NCI-H2029 (cell line): ENCODE data around the gene ZFP36L2.
"Not testable (repeated sequence)": the region's sequence is repeated elsewhere in the genome, so short reads cannot be mapped to it uniquely, and the experiment has no call there.

Experiments
- DNase-seq: peaks from one replicate; lab custom pipeline; 2025; lab: John Stamatoyannopoulos, UW

ZFP36L2 gene

GRCh38 chr2:43207553-43208300 is 18.7 kb downstream of the ZFP36L2 start:
- DNase-seq: no peak

- no peak for DNase-seq
Measured at GRCh38 chr2:43206602-43207001, 19.8 kb downstream of the ZFP36L2 start.

DNA sequence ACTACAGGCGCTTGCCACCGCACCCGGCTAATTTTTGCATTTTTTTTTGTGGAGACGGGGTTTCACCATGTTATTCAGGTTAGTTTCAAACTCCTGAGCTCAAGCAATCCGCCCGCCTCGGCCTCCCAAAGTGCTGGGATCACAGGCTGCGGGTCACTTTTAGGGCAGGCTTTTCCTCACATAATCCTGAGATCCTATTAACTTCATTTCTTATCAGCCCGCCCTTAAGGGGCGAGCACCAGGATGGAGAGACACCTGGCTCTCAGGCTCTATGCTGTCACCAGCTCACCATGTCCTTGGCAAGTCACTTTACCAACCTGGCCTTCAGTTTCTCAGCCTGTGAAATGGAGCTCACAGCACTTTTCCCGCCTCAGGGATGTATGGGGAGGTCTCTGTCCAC is 23.0 kb downstream of the ZFP36L2 start:
- DNase-seq: no peak

- no peak for DNase-seq
Measured at GRCh38 chr2:43202289-43202688, 24.1 kb downstream of the ZFP36L2 start.

DNA sequence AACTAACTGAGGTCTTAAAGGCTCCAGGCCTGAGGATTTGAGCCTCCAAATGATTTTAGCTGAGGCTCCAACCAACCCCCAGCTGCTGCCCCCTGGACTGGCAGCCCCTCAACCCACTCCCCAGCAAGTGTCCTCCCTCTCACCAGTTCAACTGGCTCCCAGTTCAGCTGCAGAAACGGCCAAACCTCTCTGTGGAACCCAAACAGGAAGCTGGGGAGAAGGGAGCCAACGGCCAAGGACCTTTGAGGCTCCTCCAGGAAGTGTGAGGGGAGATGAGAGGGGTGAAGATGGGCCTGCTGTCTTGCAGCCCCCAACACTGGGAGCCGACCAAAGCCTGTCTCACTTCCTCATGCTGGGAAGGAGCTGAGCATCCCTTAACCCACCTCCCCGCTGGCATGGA is 24.9 kb downstream of the ZFP36L2 start:
- no peak for DNase-seq

GRCh38 chr2:43201016-43201415 is 25.4 kb downstream of the ZFP36L2 start:
- no peak for DNase-seq

DNA sequence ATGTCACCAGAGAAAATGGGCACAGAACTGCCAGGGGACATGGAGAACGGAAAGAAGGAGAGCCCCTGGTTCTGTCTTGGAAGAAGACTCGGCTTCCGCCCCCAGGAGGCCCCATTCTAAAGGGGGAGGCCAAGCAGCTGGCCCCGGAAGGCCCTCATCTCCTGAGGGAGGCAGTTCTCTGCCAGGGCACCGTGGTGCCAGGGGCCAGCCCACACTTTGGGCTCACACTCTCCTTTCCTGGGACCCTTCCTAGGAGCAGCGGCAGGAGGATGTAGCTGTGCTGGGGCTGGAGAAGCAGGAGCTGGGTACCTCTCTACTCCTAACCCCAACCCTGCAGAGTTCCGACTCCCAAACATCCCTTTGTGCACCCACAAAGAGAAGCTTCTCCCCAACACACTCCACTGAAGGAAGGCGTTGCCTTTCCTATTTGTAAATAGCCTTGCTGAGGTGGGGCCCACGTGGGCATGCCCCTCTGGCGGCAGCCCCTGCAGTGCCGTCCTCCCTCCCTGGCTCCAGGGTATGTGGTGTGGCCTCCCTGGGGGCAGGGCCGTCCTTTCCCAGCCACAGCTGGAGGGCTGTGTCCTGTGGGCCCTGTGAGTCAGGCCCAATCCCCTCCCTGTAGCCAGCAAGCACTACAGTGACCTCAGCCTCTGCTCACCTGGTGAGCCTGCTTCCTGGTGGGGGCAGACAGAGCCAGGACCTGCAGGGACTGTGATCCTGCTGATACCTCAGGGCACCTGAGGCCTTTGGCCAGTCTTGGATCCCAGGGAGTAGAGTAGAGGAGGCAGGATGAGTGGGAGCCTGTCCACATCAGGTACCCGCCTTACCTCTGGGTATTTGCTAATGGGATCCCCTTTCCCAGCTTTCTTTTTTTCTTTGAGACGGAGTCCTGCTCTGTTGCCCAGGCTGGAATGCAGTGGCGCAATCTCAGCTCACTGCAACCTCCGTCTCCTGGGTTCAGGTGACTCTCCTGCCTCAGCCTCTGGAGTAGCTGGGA is 26.6 kb downstream of the ZFP36L2 start:
- no peak for DNase-seq

GRCh38 chr2:43198263-43198662 is 28.1 kb downstream of the ZFP36L2 start:
- no peak for DNase-seq

GRCh38 chr2:43197588-43197896 is 28.9 kb downstream of the ZFP36L2 start:
- DNase-seq: no peak

DNA sequence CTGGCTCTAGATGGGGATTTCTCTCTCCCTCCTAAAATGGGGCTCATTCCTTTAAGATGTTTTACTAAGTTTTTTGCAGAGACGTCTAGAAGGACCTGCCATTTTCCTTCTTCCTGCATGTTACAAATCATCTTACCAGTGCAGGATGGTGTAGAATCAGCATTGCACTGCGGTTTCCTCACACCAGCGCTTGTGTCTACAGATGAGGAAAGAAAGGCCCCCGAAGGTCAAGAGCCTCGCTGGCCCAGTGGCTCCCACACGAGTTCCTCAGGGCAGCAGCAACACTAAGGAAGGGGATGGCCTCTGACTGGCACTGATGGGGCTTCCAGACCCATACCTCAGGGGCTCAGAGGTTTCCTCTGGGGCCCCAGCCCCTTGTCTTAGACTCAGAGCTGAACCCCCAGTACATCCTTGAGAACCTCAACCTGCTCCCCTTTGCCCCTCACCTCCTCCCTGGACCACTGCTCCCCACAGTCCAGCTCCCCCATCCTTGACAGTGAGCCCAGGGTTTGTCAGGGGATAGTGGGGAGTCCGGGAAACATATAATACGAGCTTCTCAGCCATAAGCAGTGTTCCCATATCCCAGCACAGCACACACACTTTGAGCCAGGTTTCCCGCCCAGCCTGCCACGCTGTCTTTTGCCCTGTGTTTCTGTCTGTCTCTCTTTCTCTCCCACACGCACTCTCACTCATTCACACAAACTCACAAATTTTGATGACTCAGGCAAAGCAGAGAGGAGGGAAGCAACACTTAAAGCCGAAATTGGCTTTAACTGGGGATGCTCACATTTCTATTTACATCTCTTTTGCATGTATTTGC is 29.4 kb downstream of the ZFP36L2 start:
- DNase-seq: no peak

GRCh38 chr2:43194121-43194869 is 32.1 kb downstream of the ZFP36L2 start:
- DNase-seq: no peak

DNA sequence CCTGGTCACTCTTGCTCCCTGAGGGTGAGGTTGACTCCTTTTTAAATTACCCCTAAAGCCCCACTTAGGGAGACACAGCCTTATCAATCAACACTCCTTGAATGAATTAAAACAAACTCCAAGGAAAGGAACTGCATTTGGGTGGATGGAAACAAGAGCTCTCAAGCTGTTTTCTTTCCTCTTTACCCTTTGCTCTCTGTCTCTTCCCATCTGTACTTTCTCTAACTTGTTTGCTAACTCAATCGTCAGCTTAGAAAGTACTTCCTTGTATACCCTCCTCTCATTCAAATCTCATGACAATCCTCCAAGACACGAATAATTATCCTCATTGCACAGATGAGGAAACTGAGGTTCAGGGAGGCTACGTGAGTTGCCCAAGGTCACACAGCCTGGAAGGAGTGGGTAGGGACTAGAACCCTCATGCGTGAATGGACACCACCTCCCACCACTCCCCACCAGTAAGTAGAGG is 32.7 kb downstream of the ZFP36L2 start:
- DNase-seq: no peak

DNA sequence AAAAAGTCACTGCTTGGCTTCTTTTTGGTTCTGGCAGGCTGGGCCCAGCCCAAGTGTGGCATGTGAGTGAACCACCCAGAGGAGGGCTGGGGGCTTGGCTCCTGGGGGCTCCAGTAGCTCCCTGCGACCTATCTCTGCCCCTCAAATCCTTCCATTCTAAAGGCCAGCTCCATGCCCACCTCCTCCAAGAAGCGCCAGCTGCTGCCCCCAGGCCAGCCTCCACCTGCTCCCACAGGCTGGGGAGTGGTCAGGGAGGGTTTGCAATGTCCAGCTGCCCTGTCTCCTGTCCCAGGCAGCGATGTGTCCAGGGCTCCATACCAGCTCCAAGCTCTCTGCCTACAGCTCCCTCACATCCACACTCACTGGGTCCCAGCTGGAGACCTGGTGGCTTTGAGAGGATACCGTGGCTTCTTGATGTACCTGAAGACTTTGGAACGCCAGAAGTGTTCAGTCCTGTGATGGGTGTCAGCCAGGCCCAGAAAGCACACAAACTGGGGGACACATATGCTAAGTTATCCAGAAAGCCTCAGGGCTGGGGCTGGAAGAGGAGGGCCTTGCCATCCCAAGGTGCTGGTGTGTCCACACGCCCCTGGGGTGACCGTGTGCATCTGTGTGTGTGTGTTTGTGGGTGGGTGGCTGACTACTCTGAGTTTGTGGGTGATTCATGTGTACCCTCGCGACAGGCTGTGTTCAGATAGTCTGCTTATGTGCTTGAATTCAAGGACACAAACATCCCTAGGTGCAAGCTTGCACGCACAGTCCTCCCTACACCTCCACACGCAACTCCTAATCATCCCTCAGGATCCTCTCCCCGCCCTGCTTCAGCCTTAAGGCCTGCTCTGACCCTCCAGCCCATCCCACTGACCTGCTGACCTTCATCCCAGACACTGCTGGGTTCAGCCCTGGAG is 33.4 kb downstream of the ZFP36L2 start:
- no peak for DNase-seq

DNA sequence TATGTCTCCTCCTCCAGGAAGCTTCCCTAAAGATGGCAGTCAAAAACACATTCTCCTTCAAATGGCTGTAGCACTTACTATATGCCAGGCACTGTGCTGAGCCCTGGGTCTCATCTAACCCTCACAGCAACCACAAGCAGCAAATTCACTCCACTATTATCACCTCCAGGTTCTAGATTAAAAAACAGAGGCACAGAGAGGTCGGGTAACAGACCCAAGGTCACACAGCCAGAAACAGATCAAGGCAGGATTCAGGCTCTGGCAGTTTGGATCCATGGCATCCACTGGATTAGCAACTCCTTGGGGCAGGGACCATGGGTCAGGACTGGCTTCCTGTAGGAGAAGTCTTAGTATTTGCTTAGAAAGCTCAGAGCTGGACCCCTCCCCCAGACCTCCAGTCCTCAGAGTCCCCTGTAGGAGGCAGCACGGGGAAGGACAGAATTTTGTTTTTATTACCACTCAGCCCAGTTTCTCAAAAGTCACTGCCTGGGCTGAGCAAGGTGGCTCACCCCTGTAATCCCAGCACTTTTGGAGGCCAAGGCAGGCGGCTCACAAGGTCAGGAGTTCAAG is 34.4 kb downstream of the ZFP36L2 start:
- DNase-seq: no peak

GRCh38 chr2:43190311-43191052 is 35.9 kb downstream of the ZFP36L2 start:
- DNase-seq: no peak

DNA sequence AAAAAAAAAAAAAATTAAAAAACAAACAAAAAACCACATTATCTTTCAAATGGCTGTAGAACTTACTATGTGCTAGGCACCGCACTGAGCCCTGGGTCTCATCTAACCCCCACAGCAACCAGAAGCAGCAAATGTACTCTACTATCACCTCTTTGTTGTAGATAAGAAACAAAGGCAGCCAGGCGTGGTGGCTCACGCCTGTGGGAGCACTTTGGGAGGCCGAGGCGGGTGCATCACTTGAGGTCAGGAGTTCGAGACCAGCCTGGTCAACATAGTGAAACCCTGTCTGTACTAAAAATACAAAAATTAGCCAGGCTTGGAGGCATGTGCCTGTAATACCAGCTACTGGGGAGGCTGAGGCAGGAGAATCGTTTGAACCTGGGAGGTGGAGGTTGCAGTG is 36.5 kb downstream of the ZFP36L2 start:
- DNase-seq: not testable (repeated sequence)

DNA sequence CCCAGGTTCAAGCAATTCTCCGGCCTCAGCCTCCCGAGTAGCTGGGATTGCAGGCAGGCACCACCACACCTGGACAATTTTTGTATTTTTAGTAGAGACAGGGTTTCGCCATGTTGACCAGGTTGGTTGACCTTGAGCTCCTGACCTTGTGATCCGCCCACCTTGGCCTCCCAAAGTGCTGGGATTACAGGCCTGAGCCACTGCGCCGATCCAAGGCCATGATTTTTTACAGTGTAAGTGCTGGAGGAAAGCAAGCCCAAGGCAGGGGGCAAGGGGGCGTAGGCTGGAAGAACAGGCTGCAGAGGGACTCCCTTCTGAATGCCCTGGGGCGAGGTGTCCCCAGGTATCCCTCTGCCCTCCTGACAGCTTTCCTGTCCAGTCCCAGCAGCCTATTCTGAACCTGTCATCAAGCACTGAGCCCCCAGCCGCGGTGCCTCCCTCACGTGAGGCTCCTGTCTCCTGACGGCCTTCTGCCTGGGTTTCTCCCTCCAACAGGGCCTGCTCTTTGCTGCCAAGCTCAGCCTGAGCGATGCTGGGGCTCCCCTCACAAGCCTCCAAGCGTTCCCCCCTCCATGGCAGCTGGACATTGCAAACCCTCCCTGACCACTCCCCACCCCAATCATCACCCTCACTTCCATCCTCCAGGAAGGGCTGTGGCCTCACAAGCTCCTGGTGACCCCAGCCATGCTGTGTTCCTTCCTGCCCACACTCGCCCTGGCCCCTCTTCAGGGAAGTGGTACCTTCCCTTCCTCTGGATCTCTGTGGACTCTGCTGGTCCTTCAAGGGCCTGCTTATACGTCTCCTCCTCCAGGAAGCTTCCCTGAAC is 37.6 kb downstream of the ZFP36L2 start:
- no peak for DNase-seq

GRCh38 chr2:43186679-43187374 is 39.6 kb downstream of the ZFP36L2 start:
- DNase-seq: no peak
